Gastrocnemius medialis (tissue), 4 donors: ENCODE results near the gene ARHGEF10L. TPM values are rescaled to one million over a fixed set of nuclear protein-coding genes. Genes with fewer than 3 reads are reported as not detected.

Experiments used
- ATAC-seq, 2 donors: fragments of 150-250 bp; one replicate each; pipeline ENCODE4 v1.9.1; 2016
- DNase-seq, 2 donors: peaks; one replicate each; pipeline ENCODE4 v3.0.0-alpha.2; 2019
- H3K27ac ChIP-seq, 4 donors: fragments of 200-600 bp; sonication (generic); 1 replicate in 1 of 4; 2 replicates in 3 of 4; pipeline ENCODE4 v1.5.1; 2016 to 2018; ENCODE audit warnings: mild to moderate bottlenecking in 2 of 4, moderate library complexity in 1 of 4
- H3K27me3 ChIP-seq, 3 donors: fragments of 200-600 bp; sonication (generic) in 2 of 3; 1 replicate in 1 of 3; 2 replicates in 2 of 3; pipeline versions ENCODE4 v1.5.1 to v1.6.0; 2016 to 2019; ENCODE audit warnings: mild to moderate bottlenecking in 1 of 3, moderate library complexity in 1 of 3
- H3K36me3 ChIP-seq, 2 donors: fragments of 200-600 bp; sonication (generic) in 1 of 2; one replicate each; pipeline ENCODE4 v1.5.1; 2017 to 2018
- H3K4me1 ChIP-seq, 2 donors: fragments of 200-600 bp; sonication (generic) in 1 of 2; one replicate each; pipeline ENCODE4 v1.5.1; 2016 to 2017; ENCODE audit warnings: mild to moderate bottlenecking in 2 of 2
- H3K4me3 ChIP-seq, 4 donors: fragments of 200-600 bp; sonication (generic) in 3 of 4; 1 replicate in 1 of 4; 2 replicates in 3 of 4; pipeline ENCODE4 v1.5.1; 2016 to 2019; ENCODE audit warnings: mild to moderate bottlenecking in 2 of 4
- H3K9me3 ChIP-seq, 3 donors: fragments of 200-600 bp; sonication (generic) in 2 of 3; 1 replicate in 1 of 3; 2 replicates in 2 of 3; pipeline ENCODE4 v1.5.1; 2016 to 2019
- POLR2A ChIP-seq, 2 donors: fragments of 450-650 bp; IDR thresholded peaks; one replicate each; pipeline ENCODE4 v1.6.1; 2017; ENCODE audit warnings: antibody characterized with exemption in 2 of 2, mild to moderate bottlenecking in 2 of 2, moderate library complexity in 2 of 2
- in situ Hi-C, 4 donors: fragments of 200-750 bp; cut with MboI; loops; one replicate each; pipeline versions ENCODE4 v1.15.0 to v1.8.0; 2017; ENCODE audit warnings: low sequenced_read_pairs in 4 of 4
- intact Hi-C: fragments of 100-400 bp; cut with DNase I; formaldehyde crosslinking; loops from one replicate; pipeline ENCODE4 v1.15.1; 2023; ENCODE audit warnings: low total_unique reads
- total RNA-seq, 4 donors: library from RNA; depleted of rRNA; stranded (reverse); fragments of >200 nt; gene quantifications; one replicate each; pipeline versions ENCODE4 v1.1.0 to v1.2.3, GENCODE V29; 2016
- TF ChIP-seq, protein P1 (sequence below), 5 experiments: fragments of 450-650 bp in 3 of 5; fragments of 200-600 bp in 2 of 5; sonication (generic) in 2 of 5; IDR thresholded peaks in 4 of 5; conservative IDR thresholded peaks in 1 of 5; 1 replicate in 4 of 5; 2 replicates in 1 of 5; pipeline ENCODE4 v1.5.1; 2016 to 2019; ENCODE audit warnings: antibody characterized with exemption in 5 of 5, mild to moderate bottlenecking in 3 of 5, moderate library complexity in 3 of 5

Gene ARHGEF10L
- total RNA-seq, 4 donors from 2014 or later = 21.2 to 111 (median 73.8) TPM

DNA sequence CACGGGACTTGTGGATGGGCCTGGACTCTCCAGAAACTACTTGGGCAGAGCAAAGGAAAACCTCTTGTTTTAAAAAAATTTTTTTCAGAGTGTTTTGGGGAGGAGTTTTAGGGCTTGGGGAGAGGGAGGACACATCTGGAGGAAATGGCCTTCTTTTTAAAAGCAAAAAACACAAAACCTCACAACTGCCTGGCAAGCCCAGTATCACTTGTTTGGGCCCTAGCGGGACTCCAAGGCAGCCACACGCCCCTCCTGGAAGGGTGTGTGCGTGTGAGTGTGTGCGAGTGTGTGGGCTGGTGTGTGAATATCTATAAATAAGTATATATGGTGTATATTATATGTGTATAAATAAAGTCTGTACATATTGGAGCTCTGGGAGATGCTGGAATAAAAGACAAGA, 158.0 kb downstream of the ARHGEF10L start:
- DNase-seq (no peak), ATAC-seq (no peak)
- H3K4me1 ChIP-seq = no peaks in the 10 kb centered on the region
- H3K4me3 ChIP-seq = no peak overlapping the region
- TF ChIP-seq POLR2A (IDR thresholded peaks at IDR 0.05) = no peak
- TF ChIP-seq, protein P1, sequence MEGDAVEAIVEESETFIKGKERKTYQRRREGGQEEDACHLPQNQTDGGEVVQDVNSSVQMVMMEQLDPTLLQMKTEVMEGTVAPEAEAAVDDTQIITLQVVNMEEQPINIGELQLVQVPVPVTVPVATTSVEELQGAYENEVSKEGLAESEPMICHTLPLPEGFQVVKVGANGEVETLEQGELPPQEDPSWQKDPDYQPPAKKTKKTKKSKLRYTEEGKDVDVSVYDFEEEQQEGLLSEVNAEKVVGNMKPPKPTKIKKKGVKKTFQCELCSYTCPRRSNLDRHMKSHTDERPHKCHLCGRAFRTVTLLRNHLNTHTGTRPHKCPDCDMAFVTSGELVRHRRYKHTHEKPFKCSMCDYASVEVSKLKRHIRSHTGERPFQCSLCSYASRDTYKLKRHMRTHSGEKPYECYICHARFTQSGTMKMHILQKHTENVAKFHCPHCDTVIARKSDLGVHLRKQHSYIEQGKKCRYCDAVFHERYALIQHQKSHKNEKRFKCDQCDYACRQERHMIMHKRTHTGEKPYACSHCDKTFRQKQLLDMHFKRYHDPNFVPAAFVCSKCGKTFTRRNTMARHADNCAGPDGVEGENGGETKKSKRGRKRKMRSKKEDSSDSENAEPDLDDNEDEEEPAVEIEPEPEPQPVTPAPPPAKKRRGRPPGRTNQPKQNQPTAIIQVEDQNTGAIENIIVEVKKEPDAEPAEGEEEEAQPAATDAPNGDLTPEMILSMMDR (IDR thresholded peaks at IDR 0.05 in 4 of 5, conservative IDR thresholded peaks at IDR 0.05 in 1 of 5) = no peak
- H3K27ac ChIP-seq = no peak overlapping the region
- H3K36me3 ChIP-seq = peaks cover 0 to 18% of the 10 kb centered on the region in 2 donors
- H3K27me3 ChIP-seq = no peaks in the 10 kb centered on the region
- H3K9me3 ChIP-seq = no peaks in the 10 kb centered on the region
- in situ Hi-C loops = no loop called here
- intact Hi-C loops = no loop called here

- Histone ChIP-seq H3K9me3 (no peaks in the 10 kb centered on the region), H3K36me3 (peaks cover 0 to 18% of the 10 kb centered on the region in 2 donors), H3K27ac (no peak overlapping the region), H3K4me3 (no peak overlapping the region), H3K4me1 (no peaks in the 10 kb centered on the region), H3K27me3 (no peaks in the 10 kb centered on the region)
- intact Hi-C loops (no loop called here), in situ Hi-C loops (no loop called here)
- no peak for DNase-seq
- ATAC-seq = no peak
- TF ChIP-seq POLR2A (IDR thresholded peaks at IDR 0.05) = no peak
- TF ChIP-seq, protein P1 (IDR thresholded peaks at IDR 0.05 in 4 of 5, conservative IDR thresholded peaks at IDR 0.05 in 1 of 5) = no peak
Measured at GRCh38 chr1:17699581-17699980, 160.1 kb downstream of the ARHGEF10L start.

DNA sequence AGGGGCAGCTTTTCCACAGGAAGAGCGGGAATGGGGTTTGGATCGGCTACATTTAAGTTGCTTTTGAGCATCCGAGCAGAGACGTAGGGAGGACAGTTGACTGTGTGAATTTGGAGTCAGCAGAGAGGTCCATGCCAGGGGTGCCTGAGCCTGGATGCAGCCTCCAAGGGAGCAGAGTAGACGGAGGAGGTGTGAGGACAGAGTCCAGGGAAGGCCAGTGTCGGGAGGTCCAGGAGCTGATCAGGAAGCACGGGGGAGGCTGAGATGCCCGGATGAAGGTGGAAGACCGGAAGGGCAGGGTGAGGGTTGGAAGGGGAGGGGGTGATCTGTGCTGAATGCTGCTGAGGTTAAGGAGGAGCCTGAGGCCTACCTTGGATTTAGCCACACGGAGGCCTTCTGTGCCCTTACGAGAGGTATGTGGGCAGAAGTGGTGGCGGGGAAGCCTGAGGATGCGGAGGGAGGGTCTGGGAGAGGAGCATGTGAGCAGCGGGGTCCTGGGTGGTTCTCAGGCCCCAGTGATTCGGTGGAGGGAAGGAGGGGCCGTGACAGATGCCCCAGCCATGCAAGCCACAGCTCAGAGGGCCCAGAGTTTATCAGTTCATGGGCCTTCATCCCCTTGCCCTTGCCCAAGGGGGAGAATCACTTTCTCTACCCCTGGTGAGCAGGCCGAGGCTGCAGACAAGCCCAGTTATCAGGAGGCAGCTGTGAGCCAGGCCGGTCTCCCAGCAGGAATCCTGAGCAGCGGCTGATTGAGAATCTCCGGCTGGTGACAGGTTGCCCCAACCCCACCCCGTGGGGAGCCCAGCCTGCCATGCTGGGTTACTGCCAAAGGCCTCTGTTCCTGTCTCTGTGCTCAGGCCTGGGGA, 161.7 kb downstream of the ARHGEF10L start:
- no peaks in the 10 kb centered on the region for H3K9me3 ChIP-seq
- DNase-seq (no peak), ATAC-seq (no peak)
- no peak for TF ChIP-seq POLR2A (IDR thresholded peaks at IDR 0.05)
- TF ChIP-seq, protein P1 (IDR thresholded peaks at IDR 0.05 in 4 of 5, conservative IDR thresholded peaks at IDR 0.05 in 1 of 5) = no peak
- H3K4me3 ChIP-seq = no peak overlapping the region
- in situ Hi-C loops = no loop called here
- no peaks in the 10 kb centered on the region for H3K4me1 ChIP-seq
- H3K36me3 ChIP-seq = peaks cover 0 to 10% of the 10 kb centered on the region in 2 donors
- intact Hi-C loops = no loop called here
- no peaks in the 10 kb centered on the region for H3K27me3 ChIP-seq
- no peak overlapping the region for H3K27ac ChIP-seq

DNA sequence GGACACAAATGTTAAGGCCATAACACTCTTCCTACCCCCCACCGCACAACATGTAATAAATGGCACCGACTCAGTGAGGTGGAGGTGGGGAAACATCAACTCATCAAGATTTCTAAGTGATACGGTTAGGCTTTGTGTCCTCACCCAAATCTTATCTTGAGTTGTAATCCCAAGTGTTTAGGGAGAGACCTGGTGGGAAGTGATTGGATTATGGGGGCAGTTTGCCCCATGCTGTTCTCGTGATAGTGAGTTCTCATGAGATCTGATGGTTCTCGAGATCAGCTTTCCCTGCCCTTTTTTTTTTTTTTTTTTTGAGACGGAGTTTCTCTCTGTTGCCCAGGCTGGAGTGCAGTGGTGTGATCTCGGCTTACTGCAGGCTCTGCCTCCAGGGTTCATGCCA, 164.7 kb downstream of the ARHGEF10L start:
- TF ChIP-seq, protein P1 (IDR thresholded peaks at IDR 0.05 in 4 of 5, conservative IDR thresholded peaks at IDR 0.05 in 1 of 5) = no peak
- no peak for TF ChIP-seq POLR2A (IDR thresholded peaks at IDR 0.05)
- ATAC-seq (no peak), DNase-seq (no peak)
- Histone ChIP-seq H3K4me3 (no peak overlapping the region), H3K36me3 (no peaks in the 10 kb centered on the region), H3K4me1 (no peaks in the 10 kb centered on the region), H3K27me3 (no peaks in the 10 kb centered on the region), H3K27ac (no peak overlapping the region), H3K9me3 (no peaks in the 10 kb centered on the region)
- intact Hi-C loops (no loop called here), in situ Hi-C loops (no loop called here)
